CD8-positive, alpha-beta memory T cell (primary cell): ENCODE measurements around the gene MSI2. TPM values are rescaled to one million over a fixed set of nuclear protein-coding genes. Genes with fewer than 3 reads are reported as not detected.
A peak's percentile ranks its signal among the peaks of the same experiment; 100 is the strongest.

Experiments used
- CTCF ChIA-PET: fragments of 350-600 bp; sonication (Branson Sonifier 250); formaldehyde crosslinking; loops from one replicate; lab custom pipeline; 2021; ENCODE audit warnings: antibody characterized with exemption; lab: Charles Lee
- POLR2A ChIA-PET: fragments of 350-600 bp; sonication (Branson Sonifier 250); formaldehyde crosslinking; loops from one replicate; lab custom pipeline; 2021; ENCODE audit warnings: antibody characterized with exemption; lab: Charles Lee
- DNase-seq, 5 donors: peaks; one replicate each; pipeline versions ENCODE4 v3.0.0 to v3.0.0-alpha.2; 2020 to 2022; ENCODE audit warnings: mixed read lengths in 1 of 5
- H3K27ac ChIP-seq: one replicate; pipeline ENCODE4 v1.7.0; 2013; ENCODE audit warnings: low read depth, mild to moderate bottlenecking, low read length, moderate library complexity
- H3K27me3 ChIP-seq: 2 replicates; pipeline ENCODE4 v1.7.0; 2013; ENCODE audit warnings: low read length, mild to moderate bottlenecking; ENCODE audit not compliant: insufficient read depth, poor library complexity, severe bottlenecking
- H3K36me3 ChIP-seq: 2 replicates; pipeline ENCODE4 v1.7.0; 2013; ENCODE audit warnings: mild to moderate bottlenecking, low read length, moderate library complexity; ENCODE audit not compliant: insufficient read depth
- H3K4me1 ChIP-seq: 2 replicates; pipeline ENCODE4 v1.7.0; 2013; ENCODE audit warnings: mild to moderate bottlenecking, low read length, moderate library complexity; ENCODE audit not compliant: insufficient read depth
- H3K4me3 ChIP-seq: 2 replicates; pipeline ENCODE4 v1.7.0; 2013; ENCODE audit warnings: mild to moderate bottlenecking, low read length
- H3K9me3 ChIP-seq: 2 replicates; pipeline ENCODE4 v1.7.0; 2013; ENCODE audit warnings: mild to moderate bottlenecking, low read length
- H3K27ac Mint-ChIP-seq, 8 donors: one replicate each; pipeline ENCODE4 v1.8.0; 2020 to 2021; ENCODE audit warnings: mixed read lengths in 8 of 8, mild to moderate bottlenecking in 6 of 8, inconsistent platforms in 3 of 8, moderate library complexity in 3 of 8
- H3K27me3 Mint-ChIP-seq, 2 donors: one replicate each; pipeline ENCODE4 v1.8.0; 2020 to 2021; ENCODE audit warnings: mixed read lengths in 2 of 2, mild to moderate bottlenecking in 1 of 2, moderate library complexity in 1 of 2
- H3K36me3 Mint-ChIP-seq, 3 donors: one replicate each; pipeline ENCODE4 v1.8.0; 2020 to 2021; ENCODE audit warnings: mixed read lengths in 3 of 3, inconsistent platforms in 1 of 3, mild to moderate bottlenecking in 1 of 3
- H3K4me1 Mint-ChIP-seq, 3 donors: one replicate each; pipeline ENCODE4 v1.8.0; 2020 to 2021; ENCODE audit warnings: mixed read lengths in 3 of 3, inconsistent platforms in 1 of 3, mild to moderate bottlenecking in 1 of 3
- H3K4me3 Mint-ChIP-seq, 7 donors: one replicate each; pipeline ENCODE4 v1.8.0; 2020 to 2021; ENCODE audit warnings: mixed read lengths in 7 of 7, mild to moderate bottlenecking in 6 of 7, moderate library complexity in 4 of 7, inconsistent platforms in 2 of 7
- H3K9me3 Mint-ChIP-seq, 5 donors: one replicate each; pipeline ENCODE4 v1.8.0; 2020 to 2022; ENCODE audit warnings: mixed read lengths in 5 of 5, mild to moderate bottlenecking in 3 of 5, moderate library complexity in 2 of 5, inconsistent platforms in 1 of 5
- polyA plus RNA-seq: library from polyadenylated mRNA; unstranded; fragments of 300-500 nt; fragmentation: Illumina TruSeq; gene quantifications from one replicate; pipeline ENCODE4 v1.2.3, GENCODE V29; 2021
- total RNA-seq, 2 experiments: library from RNA; stranded (reverse); gene quantifications; one replicate each; pipeline ENCODE4 v1.2.3, GENCODE V29; 2021

MSI2 gene
- total and polyA plus RNA-seq, 3 experiments from 2014 or later: 2.3 to 58.0 (median 57.1) TPM

GRCh38 chr17:57599271-57600045 lies 343.1 kb downstream of the MSI2 start:
- peaks cover 68 to 75% (median 69%) of the 10 kb centered on the region in 3 donors for H3K4me1 Mint-ChIP-seq
- peak overlapping the region; percentile 51 for H3K4me3 ChIP-seq

DNA sequence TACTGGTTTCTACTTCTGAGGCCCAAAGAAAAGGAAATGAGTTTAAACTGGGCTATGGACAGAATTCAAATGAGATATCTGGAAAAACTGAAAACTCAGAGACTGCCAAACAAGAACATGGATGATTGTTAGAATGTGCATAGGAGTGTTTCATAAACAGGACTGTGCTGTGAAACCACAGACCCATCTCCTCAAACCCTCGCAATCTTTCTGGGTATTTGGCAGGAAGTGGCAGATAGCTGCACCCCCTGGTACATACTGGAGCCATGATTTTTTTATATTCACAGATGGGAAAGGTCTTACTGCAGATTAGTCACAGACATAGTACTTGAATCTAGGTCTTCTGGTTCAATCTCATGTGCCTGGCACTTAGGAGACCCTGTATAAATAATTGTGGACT lies 343.8 kb downstream of the MSI2 start:
- H3K27ac Mint-ChIP-seq: peak overlapping the region; percentile 88 to 98 (median 96)
- ChIA-PET CTCF (interaction anchor here (0.9 to 10.8 kb wide), 7 partner anchors 11 to 357 kb away, joined by 3 to 79 read pairs (median 3); no protein-coding TSS in a partner anchor), POLR2A (interaction anchor here (1.1 to 2.0 kb wide), 2 partner anchors 72 to 343 kb away, joined by 3 to 9 read pairs; no protein-coding TSS in a partner anchor)
- H3K36me3 Mint-ChIP-seq: peaks cover 8 to 12% (median 8%) of the 10 kb centered on the region in 3 donors
- peak in 3 of 5 donors; percentile 53 to 70 (median 61) for DNase-seq
- H3K36me3 ChIP-seq: no peaks in the 10 kb centered on the region
- H3K27ac ChIP-seq: peak overlapping the region; percentile 27
- H3K4me3 Mint-ChIP-seq: peak overlapping the region; percentile 36 to 87 (median 67)
- H3K4me3 ChIP-seq: peak overlapping the region; percentile 51
- H3K27me3 Mint-ChIP-seq: peaks cover 0 to 3% of the 10 kb centered on the region in 2 donors
- peaks cover 77% of the 10 kb centered on the region for H3K4me1 ChIP-seq
- no peaks in the 10 kb centered on the region for H3K9me3 ChIP-seq
- peaks cover 73 to 81% (median 75%) of the 10 kb centered on the region in 3 donors for H3K4me1 Mint-ChIP-seq
- H3K9me3 Mint-ChIP-seq: peaks cover 0 to 4% (median 0%) of the 10 kb centered on the region in 5 donors
- H3K27me3 ChIP-seq: no peaks in the 10 kb centered on the region

More at GRCh38 chr17:57599271-57600045, 343.1 kb downstream of the MSI2 start:
- peak overlapping the region; percentile 12 for H3K27ac ChIP-seq
- peak overlapping the region; percentile 88 to 98 (median 96) for H3K27ac Mint-ChIP-seq
- DNase-seq: peak in 3 of 5 donors; percentile 38 to 62 (median 48)
- peak overlapping the region; percentile 36 to 87 (median 67) for H3K4me3 Mint-ChIP-seq
- H3K27me3 Mint-ChIP-seq: peaks cover 0 to 3% of the 10 kb centered on the region in 2 donors
- ChIA-PET CTCF (interaction anchor here (0.6 to 10.8 kb wide), 9 partner anchors 11 to 356 kb away, joined by 3 to 79 read pairs (median 3); no protein-coding TSS in a partner anchor), POLR2A (interaction anchor here (1.1 to 2.0 kb wide), 2 partner anchors 73 to 343 kb away, joined by 3 to 9 read pairs; no protein-coding TSS in a partner anchor)
- H3K27me3 ChIP-seq: no peaks in the 10 kb centered on the region
- peaks cover 8 to 16% (median 14%) of the 10 kb centered on the region in 3 donors for H3K36me3 Mint-ChIP-seq
- H3K4me1 ChIP-seq: peaks cover 71% of the 10 kb centered on the region
- no peaks in the 10 kb centered on the region for H3K9me3 ChIP-seq
- H3K36me3 ChIP-seq: no peaks in the 10 kb centered on the region
- peaks cover 0 to 5% (median 3%) of the 10 kb centered on the region in 5 donors for H3K9me3 Mint-ChIP-seq

DNA sequence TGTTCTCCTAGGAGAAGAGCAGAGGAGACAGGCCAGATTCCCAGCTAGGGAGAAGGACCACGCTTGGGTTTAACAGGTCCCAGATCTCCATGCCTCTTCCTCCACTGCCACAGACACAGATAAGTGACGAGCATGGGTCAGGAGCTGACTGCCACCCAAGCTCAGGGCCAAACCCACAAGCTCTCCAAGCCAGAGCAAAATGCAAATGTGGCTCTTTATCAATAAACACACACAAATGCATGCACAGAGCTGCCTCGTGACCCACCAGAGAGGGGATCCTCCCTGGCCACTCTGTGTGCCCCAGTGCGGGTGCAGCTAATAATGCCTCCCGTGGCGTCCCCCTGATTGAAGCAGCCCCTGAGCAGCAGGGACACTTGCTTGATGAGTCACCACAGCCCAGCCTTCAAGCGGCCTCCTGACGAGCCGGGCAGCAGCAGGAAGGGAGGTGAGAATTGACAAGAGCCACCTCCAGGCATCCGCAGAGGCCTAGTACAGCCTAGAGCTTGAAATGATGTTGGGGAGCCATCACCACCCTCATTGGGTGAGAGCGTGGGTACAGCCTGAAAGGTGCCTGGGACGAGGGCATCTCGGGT lies 344.9 kb downstream of the MSI2 start:
- Histone ChIP-seq H3K9me3 (no peaks in the 10 kb centered on the region), H3K27me3 (no peaks in the 10 kb centered on the region), H3K4me3 (peak overlapping the region; percentile 51), H3K27ac (no peak overlapping the region), H3K36me3 (no peaks in the 10 kb centered on the region), H3K4me1 (peaks cover 88% of the 10 kb centered on the region)
- CTCF ChIA-PET: interaction anchor here (1.4 to 10.8 kb wide), 2 partner anchors 70 to 182 kb away, joined by 3 to 79 read pairs; no protein-coding TSS in a partner anchor
- Mint-ChIP-seq H3K27ac (peak overlapping the region; percentile 77 to 98 (median 95)), H3K36me3 (peaks cover 3 to 8% (median 8%) of the 10 kb centered on the region in 3 donors), H3K27me3 (peaks cover 0 to 3% of the 10 kb centered on the region in 2 donors), H3K4me1 (peaks cover 85 to 93% (median 87%) of the 10 kb centered on the region in 3 donors), H3K4me3 (peak overlapping the region in 6 of 7 donors; percentile 10 to 79 (median 64)), H3K9me3 (peaks cover 0 to 3% (median 0%) of the 10 kb centered on the region in 5 donors)
- POLR2A ChIA-PET: interaction anchor here (0.6 to 1.3 kb wide), 3 partner anchors 71 to 951 kb away, joined by 3 to 6 read pairs (median 3); no protein-coding TSS in a partner anchor
- DNase-seq: peak in 4 of 5 donors; percentile 16 to 60 (median 24)

- Mint-ChIP-seq H3K9me3 (no peaks in the 10 kb centered on the region), H3K36me3 (peaks cover 0 to 5% (median under 1%) of the 10 kb centered on the region in 3 donors), H3K27me3 (peaks cover 0 to 3% of the 10 kb centered on the region in 2 donors), H3K4me3 (peak overlapping the region in 3 of 7 donors; percentile 14 to 75 (median 48)), H3K27ac (peak overlapping the region in 7 of 8 donors; percentile 83 to 100 (median 97)), H3K4me1 (peaks cover 94 to 98% (median 96%) of the 10 kb centered on the region in 3 donors)
- Histone ChIP-seq H3K9me3 (no peaks in the 10 kb centered on the region), H3K27me3 (no peaks in the 10 kb centered on the region), H3K36me3 (no peaks in the 10 kb centered on the region), H3K4me1 (peaks cover 100% of the 10 kb centered on the region), H3K4me3 (peak overlapping the region; percentile 44), H3K27ac (no peak overlapping the region)
- ChIA-PET CTCF (interaction anchor here (0.7 to 10.8 kb wide), 2 partner anchors 23 to 68 kb away, joined by 4 to 79 read pairs; no protein-coding TSS in a partner anchor), POLR2A (no interaction called here)
- no peak for DNase-seq
Observed at GRCh38 chr17:57602896-57603295, 346.6 kb downstream of the MSI2 start.

DNA sequence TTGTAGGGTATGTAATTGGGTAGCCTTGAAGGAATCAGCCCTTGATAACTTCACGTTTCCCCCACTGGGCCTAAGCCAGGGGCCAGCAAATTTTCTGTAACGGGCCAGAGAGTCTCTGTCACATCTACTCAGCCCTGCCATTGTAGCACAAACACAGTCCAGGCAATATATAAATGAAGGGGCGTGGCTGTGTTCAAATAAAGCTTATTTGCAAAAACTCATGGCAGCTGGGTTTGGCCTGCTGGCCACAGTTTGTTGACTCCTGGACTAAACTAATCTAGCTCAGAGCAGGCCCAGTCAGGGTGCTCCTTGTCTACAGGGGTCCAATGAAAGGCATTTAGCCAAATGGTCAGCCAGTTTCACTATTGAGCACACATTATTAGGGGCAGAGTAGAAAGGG lies 347.2 kb downstream of the MSI2 start:
- Histone ChIP-seq H3K27ac (peak overlapping the region; percentile 55), H3K4me3 (peak overlapping the region; percentile 44), H3K36me3 (no peaks in the 10 kb centered on the region), H3K9me3 (no peaks in the 10 kb centered on the region), H3K4me1 (peaks cover 94% of the 10 kb centered on the region), H3K27me3 (no peaks in the 10 kb centered on the region)
- POLR2A ChIA-PET: no interaction called here
- peak overlapping the region; percentile 88 to 100 (median 97) for H3K27ac Mint-ChIP-seq
- peak overlapping the region in 6 of 7 donors; percentile 67 to 86 (median 78) for H3K4me3 Mint-ChIP-seq
- peaks cover 91 to 98% (median 92%) of the 10 kb centered on the region in 3 donors for H3K4me1 Mint-ChIP-seq
- no peaks in the 10 kb centered on the region for H3K9me3 Mint-ChIP-seq
- H3K36me3 Mint-ChIP-seq: peaks cover 0 to 5% (median 0%) of the 10 kb centered on the region in 3 donors
- H3K27me3 Mint-ChIP-seq: peaks cover 0 to 3% of the 10 kb centered on the region in 2 donors
- DNase-seq: no peak
- CTCF ChIA-PET: interaction anchor here (1.2 to 10.8 kb wide), 2 partner anchors 9 to 68 kb away, joined by 3 to 79 read pairs; no protein-coding TSS in a partner anchor

DNA sequence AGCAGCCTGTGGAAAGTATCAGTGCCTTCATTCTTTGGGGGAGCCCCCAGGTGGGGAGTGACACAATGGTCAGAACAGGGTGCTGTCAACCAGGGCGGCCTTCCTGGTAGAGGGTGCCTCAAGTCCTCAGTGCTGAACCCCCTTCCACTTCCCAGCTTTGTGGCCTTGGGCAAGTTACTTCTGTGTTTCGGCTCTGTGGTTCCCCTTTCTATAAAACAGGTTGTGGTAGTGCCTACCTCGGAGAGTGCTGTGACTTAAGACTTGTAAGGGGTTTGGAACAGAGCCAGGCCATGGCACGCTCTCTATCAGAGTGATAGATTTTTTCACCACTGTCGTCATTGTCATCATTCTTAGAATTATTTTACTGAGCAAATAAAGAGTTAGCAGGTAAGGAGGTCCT lies 347.7 kb downstream of the MSI2 start:
- Mint-ChIP-seq H3K27me3 (peaks cover 0 to 2% of the 10 kb centered on the region in 2 donors), H3K36me3 (peaks cover 0 to 5% (median 0%) of the 10 kb centered on the region in 3 donors), H3K4me1 (peaks cover 87 to 98% (median 92%) of the 10 kb centered on the region in 3 donors), H3K9me3 (no peaks in the 10 kb centered on the region), H3K27ac (peak overlapping the region; percentile 88 to 100 (median 97)), H3K4me3 (peak overlapping the region; percentile 21 to 86 (median 76))
- H3K4me3 ChIP-seq: peak overlapping the region; percentile 44
- no peaks in the 10 kb centered on the region for H3K9me3 ChIP-seq
- peak overlapping the region; percentile 55 for H3K27ac ChIP-seq
- ChIA-PET POLR2A (no interaction called here), CTCF (interaction anchor here (1.2 to 10.8 kb wide), 2 partner anchors 9 to 67 kb away, joined by 3 to 79 read pairs; no protein-coding TSS in a partner anchor)
- peaks cover 89% of the 10 kb centered on the region for H3K4me1 ChIP-seq
- H3K27me3 ChIP-seq: no peaks in the 10 kb centered on the region
- no peaks in the 10 kb centered on the region for H3K36me3 ChIP-seq
- peak; percentile 50 to 87 (median 83) for DNase-seq
